Heart right ventricle (tissue), 16 donors: ENCODE results near the gene SDCCAG8. TPM values are rescaled to one million over a fixed set of nuclear protein-coding genes. Genes with fewer than 3 reads are reported as not detected.

Experiments used
- ATAC-seq, 8 donors: fragments of 200-7000 bp; cut with Tn5 transposase; one replicate each; pipeline ENCODE4 v1.9.1; 2020; ENCODE audit warnings: mild to moderate bottlenecking in 8 of 8, moderate library complexity in 8 of 8, moderate number of reproducible peaks in 1 of 8
- DNase-seq, 2 donors: peaks; one replicate each; pipeline ENCODE4 v3.0.0-alpha.2; 2020
- H3K27ac ChIP-seq, 10 donors: fragments of 200-600 bp; sonication (generic) in 2 of 10; one replicate each; pipeline versions ENCODE4 v1.5.0 to v1.8.0; 2020 to 2022; ENCODE audit warnings: mild to moderate bottlenecking in 3 of 10
- H3K27me3 ChIP-seq, 7 donors: fragments of 200-600 bp; one replicate each; pipeline ENCODE4 v1.8.0; 2021 to 2022; ENCODE audit warnings: mild to moderate bottlenecking in 2 of 7
- H3K36me3 ChIP-seq, 9 donors: fragments of 200-600 bp; sonication (generic) in 1 of 9; one replicate each; pipeline versions ENCODE4 v1.5.0 to v1.8.0; 2020 to 2022; ENCODE audit warnings: mild to moderate bottlenecking in 2 of 9
- H3K4me1 ChIP-seq, 9 donors: fragments of 200-600 bp; sonication (generic) in 1 of 9; one replicate each; pipeline versions ENCODE4 v1.5.0 to v1.8.0; 2020 to 2022; ENCODE audit warnings: mild to moderate bottlenecking in 4 of 9
- H3K4me3 ChIP-seq, 10 donors: fragments of 200-600 bp; sonication (generic) in 2 of 10; one replicate each; pipeline versions ENCODE4 v1.5.0 to v1.8.0; 2020 to 2022; ENCODE audit warnings: mild to moderate bottlenecking in 7 of 10, moderate library complexity in 2 of 10
- H3K9me3 ChIP-seq, 11 donors: fragments of 200-600 bp in 10 of 11; sonication (generic) in 2 of 11; one replicate each; pipeline versions ENCODE4 v1.5.0 to v1.8.0; 2013 to 2022; ENCODE audit warnings: mild to moderate bottlenecking in 2 of 11, control low read depth in 1 of 11, moderate library complexity in 1 of 11
- WGBS, 2 donors: extraction: QIAGEN DNeasy Blood & Tissue Kit; methylation state at CpG; one replicate each; pipeline ENCODE4 v1.1.7; 2013; ENCODE audit warnings: inconsistent platforms in 1 of 2; 5-methylcytosine and 5-hydroxymethylcytosine counted together
- intact Hi-C, 10 donors: fragments of 100-400 bp; cut with DNase I; formaldehyde crosslinking; loops; one replicate each; pipeline versions ENCODE4 v1.11.1 to v1.14.2; 2022
- polyA plus RNA-seq, 2 donors: library from polyadenylated mRNA; stranded (reverse); fragments of 200-250 nt; gene quantifications; one replicate each; pipeline ENCODE4 v1.2.3, GENCODE V29; 2013
- total RNA-seq, 10 donors: library from RNA; stranded (reverse); fragmentation: NEBNext Ultra II Directional in 3 of 10; extraction: Animal tissue kit (Norgen Biotek cat#: 25700) in 3 of 10; gene quantifications; one replicate each; pipeline versions ENCODE4 v1.2.1 to v1.2.4, GENCODE V29; 2021 to 2023
- TF ChIP-seq, protein P1 (sequence below), 9 donors: fragments of 200-600 bp; sonication (generic) in 2 of 9; IDR thresholded peaks; one replicate each; pipeline versions ENCODE4 v1.5.0 to v1.8.0; 2021 to 2022; ENCODE audit warnings: antibody characterized with exemption in 9 of 9, mild to moderate bottlenecking in 5 of 9, moderate library complexity in 1 of 9
- donor health status: Arrhythmogenic right ventricular cardiomyopathy.
- donor health status: ischemic (EF 13 %, LVEDD 7.1; RV severe dilation, severe dysfunction).
- donor health status: healthy with polysubstance abuse.
- donor health status: DM: no; HTN: yes; CAD: no.
- donor health status: DM: no; HTN: no; CAD: no.
- donor health status: ischemic (EF 25% LVEDD 6.9; RV normal size, moderate dysfunction).
- donor health status: ischemic (EF 25% LVEDD 5.7; RV mildly dilated, moderate dysfunction).
- donor health status: healthy.
- donor health status: DM: yes; HTN: yes; CAD: no.
- donor health status: Ischemic cardiomyopathy.
- donor health status: ischemic (EF 35%, LVEDD 5.7; RV mildly dilated, moderate dysfunction).
- donor health status: nonischemic (EF 11% LVEDD 7.7; RV severe dilation, severe dysfunction).
- donor health status: DM: yes; HTN: yes; CAD: no.
- donor health status: PGD.
- donor health status: ischemic (EF 29% LVEDD 5.4; RV normal size, mild dysfunction).
- donor health status: nonischemic (EF 23%, LVEDD 6.1; RV moderate dilation, normal function).

SDCCAG8 gene
- total and polyA plus RNA-seq, 12 donors = 7.7 to 37.1 (median 26.3) TPM

DNA sequence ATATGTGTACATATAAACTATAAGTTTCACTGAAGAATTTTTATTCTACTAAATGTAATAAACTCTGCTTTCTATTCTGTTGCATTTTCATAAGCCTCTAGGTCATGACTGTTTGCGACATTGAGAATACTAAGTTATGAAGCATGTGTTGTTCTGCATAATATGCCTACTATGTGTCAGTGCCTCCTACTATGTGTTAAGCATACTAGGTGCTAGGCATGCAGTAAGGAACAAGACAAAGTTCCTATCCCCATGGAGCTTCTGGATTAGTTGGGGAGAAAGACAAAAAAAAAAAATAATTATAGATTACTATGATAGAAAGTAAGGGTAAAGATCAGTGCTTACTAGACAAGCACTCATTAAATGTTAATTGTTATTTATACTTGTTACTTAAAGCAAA, 1.3 kb downstream of the SDCCAG8 start:
- Histone ChIP-seq H3K9me3 (no peaks in the 10 kb centered on the region), H3K4me3 (peak overlapping the region in 7 of 10 donors; percentile 81 to 95 (median 85)), H3K4me1 (peaks cover 6 to 56% (median 34%) of the 10 kb centered on the region in 9 donors), H3K27ac (peak overlapping the region in 1 of 10 donors; percentile 98), H3K27me3 (no peaks in the 10 kb centered on the region), H3K36me3 (no peaks in the 10 kb centered on the region)
- no peak for DNase-seq
- intact Hi-C loops = no loop called here
- TF ChIP-seq, protein P1, sequence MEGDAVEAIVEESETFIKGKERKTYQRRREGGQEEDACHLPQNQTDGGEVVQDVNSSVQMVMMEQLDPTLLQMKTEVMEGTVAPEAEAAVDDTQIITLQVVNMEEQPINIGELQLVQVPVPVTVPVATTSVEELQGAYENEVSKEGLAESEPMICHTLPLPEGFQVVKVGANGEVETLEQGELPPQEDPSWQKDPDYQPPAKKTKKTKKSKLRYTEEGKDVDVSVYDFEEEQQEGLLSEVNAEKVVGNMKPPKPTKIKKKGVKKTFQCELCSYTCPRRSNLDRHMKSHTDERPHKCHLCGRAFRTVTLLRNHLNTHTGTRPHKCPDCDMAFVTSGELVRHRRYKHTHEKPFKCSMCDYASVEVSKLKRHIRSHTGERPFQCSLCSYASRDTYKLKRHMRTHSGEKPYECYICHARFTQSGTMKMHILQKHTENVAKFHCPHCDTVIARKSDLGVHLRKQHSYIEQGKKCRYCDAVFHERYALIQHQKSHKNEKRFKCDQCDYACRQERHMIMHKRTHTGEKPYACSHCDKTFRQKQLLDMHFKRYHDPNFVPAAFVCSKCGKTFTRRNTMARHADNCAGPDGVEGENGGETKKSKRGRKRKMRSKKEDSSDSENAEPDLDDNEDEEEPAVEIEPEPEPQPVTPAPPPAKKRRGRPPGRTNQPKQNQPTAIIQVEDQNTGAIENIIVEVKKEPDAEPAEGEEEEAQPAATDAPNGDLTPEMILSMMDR (IDR thresholded peaks at IDR 0.05) = no peak
- WGBS, 2 donors = 94 to 97% methylated on average over 1 of the region's 1 CpG
- ATAC-seq = no peak

GRCh38 chr1:243258731-243259130, 2.9 kb downstream of the SDCCAG8 start:
- H3K36me3 ChIP-seq = no peaks in the 10 kb centered on the region

GRCh38 chr1:243260221-243260880, 4.5 kb downstream of the SDCCAG8 start:
- no peak for ATAC-seq
- no peaks in the 10 kb centered on the region for H3K27me3 ChIP-seq
- no peak for DNase-seq
- H3K9me3 ChIP-seq = no peaks in the 10 kb centered on the region
- H3K4me1 ChIP-seq = peaks cover 6 to 66% (median 39%) of the 10 kb centered on the region in 9 donors
- H3K36me3 ChIP-seq = no peaks in the 10 kb centered on the region
- peak overlapping the region in 4 of 10 donors; percentile 8 to 43 (median 28) for H3K27ac ChIP-seq
- 66 to 70% methylated on average over 4 of the region's 4 CpGs for WGBS, 2 donors
- intact Hi-C loops = no loop called here
- no peak overlapping the region for H3K4me3 ChIP-seq
- TF ChIP-seq, protein P1 (IDR thresholded peaks at IDR 0.05) = no peak

More at GRCh38 chr1:243258731-243259130, 2.9 kb downstream of the SDCCAG8 start:
- DNase-seq (no peak), ATAC-seq (no peak)
- Histone ChIP-seq H3K27ac (no peak overlapping the region), H3K4me1 (peaks cover 6 to 50% (median 28%) of the 10 kb centered on the region in 9 donors), H3K9me3 (no peaks in the 10 kb centered on the region), H3K4me3 (no peak overlapping the region), H3K27me3 (no peaks in the 10 kb centered on the region)
- WGBS, 2 donors = 96% methylated on average over 7 of the region's 7 CpGs
- TF ChIP-seq, protein P1 (IDR thresholded peaks at IDR 0.05) = no peak
- intact Hi-C loops = no loop called here

- no peaks in the 10 kb centered on the region for H3K9me3 ChIP-seq
- peak overlapping the region in 4 of 10 donors; percentile 8 to 43 (median 28) for H3K27ac ChIP-seq
- intact Hi-C loops = no loop called here
- TF ChIP-seq, protein P1 (IDR thresholded peaks at IDR 0.05) = no peak
- no peak overlapping the region for H3K4me3 ChIP-seq
- ATAC-seq (peak in 2 of 8 donors; percentile 40 to 48), DNase-seq (no peak)
- H3K4me1 ChIP-seq = peaks cover 6 to 75% (median 38%) of the 10 kb centered on the region in 9 donors
- 79 to 89% methylated on average over 1 of the region's 1 CpG for WGBS, 2 donors
- H3K27me3 ChIP-seq = no peaks in the 10 kb centered on the region
- no peaks in the 10 kb centered on the region for H3K36me3 ChIP-seq
Measured at GRCh38 chr1:243261390-243261789, 5.5 kb downstream of the SDCCAG8 start.
